Measurements from ENCODE around the gene CAMK2A.

The CAMK2A gene

DNA sequence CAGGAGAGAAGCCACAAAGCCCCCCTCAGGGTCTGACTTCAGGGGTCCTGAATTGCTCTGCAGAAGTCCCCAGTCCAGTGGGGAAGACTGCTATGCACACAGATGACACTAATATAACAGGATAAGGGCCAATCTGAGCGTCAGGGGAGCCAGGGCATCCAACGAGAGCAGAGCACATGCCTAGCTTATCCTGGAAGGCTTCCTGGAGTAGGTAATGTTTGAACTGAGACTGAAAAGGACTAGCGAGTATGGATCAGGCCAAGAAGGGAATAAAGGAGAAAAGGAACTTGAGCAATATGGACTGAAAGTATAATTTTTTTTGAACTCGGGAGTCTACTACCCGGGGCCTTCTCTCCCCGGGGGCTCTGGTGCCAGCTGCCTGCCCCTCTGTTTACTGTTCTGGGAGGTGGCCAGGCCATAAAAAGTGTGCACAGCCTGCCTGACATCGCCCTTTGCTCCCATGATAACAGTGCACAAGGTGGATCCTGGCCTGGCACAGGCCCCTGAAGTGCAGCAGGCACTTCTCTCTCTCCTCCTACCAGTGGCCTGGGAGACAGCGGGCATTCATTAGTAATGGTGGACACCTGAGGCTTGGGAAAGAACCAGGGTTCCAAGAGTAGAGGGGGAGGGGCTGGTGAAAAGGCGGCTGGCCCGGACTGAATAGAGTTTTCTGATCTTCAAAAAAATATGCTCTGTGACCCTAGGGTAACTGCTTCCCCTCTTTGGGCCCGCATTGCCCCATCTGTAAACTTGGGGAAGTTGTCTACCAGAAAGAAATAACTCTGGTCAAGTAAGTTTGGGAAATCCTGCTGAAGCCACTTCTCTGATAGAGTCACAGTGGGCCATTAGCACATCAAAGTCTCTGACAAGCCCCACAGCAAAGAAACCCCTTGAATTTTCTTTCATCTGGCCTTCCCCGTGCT, 104.3 kb downstream of the CAMK2A start:
- no peak for DNase-seq (ENCODE audit: low spot score)

DNA sequence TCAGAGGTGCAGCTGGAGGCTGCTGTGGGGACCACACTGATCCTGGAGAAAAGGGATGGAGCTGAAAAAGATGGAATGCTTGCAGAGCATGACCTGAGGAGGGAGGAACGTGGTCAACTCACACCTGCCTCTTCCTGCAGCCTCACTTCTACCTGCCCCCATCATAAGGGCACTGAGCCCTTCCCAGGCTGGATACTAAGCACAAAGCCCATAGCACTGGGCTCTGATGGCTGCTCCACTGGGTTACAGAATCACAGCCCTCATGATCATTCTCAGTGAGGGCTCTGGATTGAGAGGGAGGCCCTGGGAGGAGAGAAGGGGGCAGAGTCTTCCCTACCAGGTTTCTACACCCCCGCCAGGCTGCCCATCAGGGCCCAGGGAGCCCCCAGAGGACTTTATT, 105.6 kb downstream of the CAMK2A start:
- no peak for DNase-seq (ENCODE audit: low spot score)

DNA sequence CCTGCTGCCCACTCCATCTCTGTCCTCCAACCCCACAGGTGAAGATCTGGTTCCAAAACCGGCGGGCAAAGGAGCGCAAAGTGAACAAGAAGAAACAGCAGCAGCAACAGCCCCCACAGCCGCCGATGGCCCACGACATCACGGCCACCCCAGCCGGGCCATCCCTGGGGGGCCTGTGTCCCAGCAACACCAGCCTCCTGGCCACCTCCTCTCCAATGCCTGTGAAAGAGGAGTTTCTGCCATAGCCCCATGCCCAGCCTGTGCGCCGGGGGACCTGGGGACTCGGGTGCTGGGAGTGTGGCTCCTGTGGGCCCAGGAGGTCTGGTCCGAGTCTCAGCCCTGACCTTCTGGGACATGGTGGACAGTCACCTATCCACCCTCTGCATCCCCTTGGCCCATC, 106.1 kb downstream of the CAMK2A start:
- no peak for DNase-seq (ENCODE audit: low spot score)

DNA sequence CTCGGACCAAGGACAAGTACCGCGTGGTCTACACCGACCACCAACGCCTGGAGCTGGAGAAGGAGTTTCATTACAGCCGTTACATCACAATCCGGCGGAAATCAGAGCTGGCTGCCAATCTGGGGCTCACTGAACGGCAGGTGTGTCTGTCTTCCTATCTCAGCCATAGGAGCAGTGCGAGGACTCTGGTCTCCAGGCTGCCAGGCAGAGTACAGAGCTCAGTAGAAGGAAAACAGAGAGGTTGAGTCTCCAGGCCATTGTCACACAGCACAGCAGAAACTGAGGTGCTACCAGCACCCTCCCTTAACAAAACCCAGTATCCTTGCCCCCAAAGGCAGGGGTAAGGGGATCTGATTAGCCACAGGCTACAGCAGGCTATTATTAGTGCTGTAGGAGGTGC, 106.8 kb downstream of the CAMK2A start:
- DNase-seq (ENCODE audit: low spot score): no peak

DNA sequence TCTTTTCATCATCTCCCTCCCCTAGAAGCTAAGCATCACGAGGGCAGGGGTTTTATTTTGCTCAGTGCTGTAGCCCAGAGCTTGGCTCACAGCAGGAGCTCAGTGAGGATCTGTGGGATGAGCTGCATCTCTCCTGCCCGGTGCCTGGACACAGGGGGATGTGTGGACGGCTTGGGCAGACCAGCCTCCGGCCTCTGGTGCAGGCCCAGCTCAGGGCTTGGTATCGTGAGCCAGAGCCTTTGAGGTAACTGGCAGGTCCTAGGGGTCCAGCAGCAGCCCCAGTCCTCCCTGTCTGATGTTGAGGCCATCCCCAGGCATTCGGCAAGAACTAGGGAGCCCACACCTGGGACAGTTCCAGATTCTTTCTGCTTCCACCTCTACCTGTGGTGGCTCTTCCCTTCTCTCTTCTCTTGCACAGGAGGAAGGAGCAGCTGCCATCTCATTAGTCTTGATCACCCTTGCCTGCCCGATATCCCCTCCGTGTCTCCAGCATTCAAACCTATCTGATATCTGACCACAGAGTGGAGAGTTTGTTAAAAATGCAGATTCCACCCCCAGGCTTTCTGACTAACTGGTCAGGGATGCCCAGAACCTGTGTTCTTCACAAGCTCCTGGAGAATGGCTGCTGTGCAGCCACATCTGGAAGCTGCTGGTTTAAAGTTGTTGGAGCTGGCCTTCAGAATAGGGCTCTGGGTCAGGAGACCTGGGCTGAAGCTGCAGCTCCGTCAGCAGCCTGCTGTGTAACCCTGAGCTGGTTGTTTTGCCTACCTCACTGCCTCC, 107.6 kb downstream of the CAMK2A start:
- DNase-seq (ENCODE audit: low spot score): no peak

DNA sequence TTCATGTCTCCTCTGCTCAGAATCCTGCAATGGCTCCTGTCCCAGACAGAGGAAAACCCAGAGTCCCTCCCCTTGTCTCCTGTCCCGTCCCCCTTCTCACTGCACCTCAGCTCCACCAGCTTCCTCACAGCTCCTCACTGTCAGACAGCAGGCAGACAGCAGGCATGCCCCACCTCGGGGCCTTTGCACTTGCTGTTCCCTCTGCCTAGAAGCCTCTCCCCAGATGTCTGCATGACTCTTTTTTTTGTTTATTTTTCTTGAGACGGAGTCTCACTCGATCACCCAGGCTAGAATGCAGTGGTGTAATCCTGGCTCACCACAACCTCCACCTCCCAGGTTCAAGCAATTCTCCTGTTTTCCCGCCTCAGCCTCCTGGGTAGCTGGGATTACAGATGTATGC, 108.5 kb downstream of the CAMK2A start:
- DNase-seq (ENCODE audit: low spot score): no peak

DNA sequence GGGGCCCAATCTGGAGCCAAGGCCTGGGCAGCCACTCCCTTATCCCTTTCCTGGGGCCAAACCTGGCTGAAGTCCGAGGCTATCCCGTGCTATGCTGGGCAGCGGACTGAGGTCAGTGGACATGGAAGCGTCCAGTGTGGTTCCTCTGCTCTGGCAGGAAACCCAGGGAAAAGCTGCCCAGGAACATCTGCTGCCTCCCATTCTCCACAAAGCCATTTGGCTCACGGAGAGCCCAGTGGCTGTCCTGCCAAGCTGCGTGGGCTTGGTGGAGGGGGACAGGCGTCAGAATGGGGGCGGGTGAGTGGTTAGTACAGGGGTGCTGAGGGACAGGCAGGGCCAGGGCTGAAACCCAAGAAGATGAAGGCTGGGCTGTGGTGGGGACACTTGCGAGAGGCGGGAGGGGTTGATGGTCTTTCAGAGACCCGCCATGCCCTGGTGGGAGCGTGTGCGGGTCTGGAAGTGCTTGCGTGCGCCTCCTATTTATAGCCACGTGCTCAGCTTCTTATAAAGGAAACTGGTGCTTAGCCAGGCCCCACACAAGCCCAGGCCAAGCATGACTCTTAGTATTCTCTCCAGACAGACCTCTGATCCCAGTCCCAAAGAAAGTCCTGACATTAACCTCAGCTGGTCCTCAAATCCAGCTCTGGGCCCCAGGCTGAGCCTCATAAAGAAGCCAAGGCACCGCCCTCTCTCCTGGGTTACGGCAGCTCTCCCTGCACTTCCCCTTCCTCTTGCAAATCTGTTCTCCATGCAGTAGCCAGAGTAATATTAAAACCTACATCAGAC, 109.1 kb downstream of the CAMK2A start:
- peak; percentile 84 for DNase-seq (ENCODE audit: low spot score)

DNA sequence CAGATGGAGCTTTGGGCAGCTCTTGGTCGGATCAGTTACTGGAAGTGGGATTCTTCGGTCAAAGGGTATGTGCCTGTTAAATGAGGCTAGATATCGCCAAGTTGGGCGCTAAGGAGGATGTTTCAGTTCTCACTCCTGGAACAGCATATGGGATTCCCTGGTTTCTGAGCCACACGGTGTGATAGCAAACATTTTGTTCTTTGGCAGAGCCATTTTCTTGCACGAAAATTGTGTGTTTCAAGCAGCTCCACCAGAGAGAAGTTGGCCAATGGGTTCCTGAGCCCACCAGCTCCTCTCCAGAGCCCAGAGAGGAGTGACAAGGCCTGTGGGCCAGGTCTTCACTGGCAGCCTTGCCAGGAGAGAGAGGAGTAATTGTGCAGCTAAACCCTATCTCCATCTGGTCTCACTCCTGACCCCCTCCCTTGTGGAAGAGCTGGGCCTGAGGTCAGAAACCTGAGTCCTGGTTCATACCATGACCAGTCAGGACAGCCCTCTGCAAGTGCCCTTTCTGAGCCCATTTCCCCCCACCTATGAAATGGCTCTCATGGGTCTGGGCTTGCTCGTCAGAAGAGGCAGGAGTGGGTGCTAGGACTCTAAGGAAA, 110.5 kb downstream of the CAMK2A start:
- DNase-seq (ENCODE audit: low spot score): no peak

DNA sequence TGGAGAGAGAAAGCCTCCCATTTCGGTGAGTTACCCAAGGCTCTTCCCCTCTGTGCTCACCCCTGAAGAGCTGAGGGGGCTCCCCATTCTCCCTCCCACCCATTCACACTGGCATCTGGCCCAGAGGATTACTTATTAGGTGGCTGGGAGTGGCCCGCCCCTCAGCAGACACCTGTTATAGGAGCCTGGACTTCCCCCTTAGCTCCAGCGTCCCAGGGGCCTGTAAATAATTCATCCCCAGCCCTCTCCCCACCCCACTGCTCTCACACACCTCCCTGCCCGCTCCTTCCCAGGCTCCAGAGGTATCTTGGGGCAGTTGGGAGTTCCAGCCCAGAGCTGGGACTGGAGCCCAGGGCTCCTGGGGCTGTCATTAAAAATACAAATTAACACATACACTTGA, 111.3 kb downstream of the CAMK2A start:
- DNase-seq (ENCODE audit: low spot score): no peak

DNA sequence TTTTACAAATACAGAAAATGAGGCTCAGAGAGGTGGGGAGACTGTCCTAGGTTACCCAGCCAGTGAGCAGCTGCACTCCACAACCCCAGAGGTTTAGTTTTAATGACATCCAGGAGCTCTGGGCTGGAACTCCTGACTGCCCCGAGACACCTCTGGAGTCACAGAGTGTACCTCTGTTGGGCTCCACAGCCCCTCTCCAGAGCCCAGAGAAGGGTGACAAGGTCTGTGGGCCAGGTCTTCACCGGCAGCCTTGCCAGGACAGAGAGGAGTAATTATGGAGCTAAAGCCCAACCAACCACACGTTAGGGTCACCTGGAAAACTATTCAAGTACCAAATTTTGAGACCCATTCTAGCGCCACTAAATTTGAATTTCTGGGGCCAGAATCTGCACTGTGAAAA, 111.9 kb downstream of the CAMK2A start:
- no peak for DNase-seq (ENCODE audit: low spot score)

DNA sequence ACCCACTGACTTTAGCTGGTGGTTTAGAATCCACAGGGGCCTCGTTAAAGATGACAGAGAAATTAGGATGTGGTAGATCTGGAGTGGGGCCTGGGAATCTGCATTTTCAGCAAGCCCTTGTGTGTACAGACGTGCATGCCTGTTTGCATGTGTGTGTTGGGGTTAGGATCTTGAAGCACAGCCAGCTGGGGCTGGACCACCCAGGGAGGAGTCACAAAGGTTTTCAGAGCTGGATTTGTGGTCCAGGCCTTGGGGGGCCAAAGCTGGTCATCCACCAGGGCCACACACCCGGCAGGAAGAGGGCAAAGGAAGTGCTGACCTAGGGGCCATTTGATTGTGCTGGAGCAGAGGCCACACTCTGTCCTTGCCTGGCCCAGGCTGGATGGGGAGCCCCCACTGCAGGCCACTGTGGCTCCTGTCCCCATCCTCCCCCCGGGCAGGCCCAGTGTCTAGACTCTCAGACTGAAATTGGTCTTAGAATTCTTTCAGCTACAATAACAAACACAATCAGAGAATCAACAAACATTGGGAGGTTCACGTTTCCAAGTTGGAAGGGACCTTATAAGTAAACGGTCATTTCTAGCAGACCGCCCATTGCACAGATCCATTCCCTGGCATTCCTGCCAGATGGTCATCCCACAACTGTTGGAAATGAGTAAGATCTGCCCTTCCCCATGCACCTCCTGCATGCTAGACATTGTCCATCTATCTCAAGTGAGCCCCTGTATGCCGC, 112.7 kb downstream of the CAMK2A start:
- no peak for DNase-seq (ENCODE audit: low spot score)

DNA sequence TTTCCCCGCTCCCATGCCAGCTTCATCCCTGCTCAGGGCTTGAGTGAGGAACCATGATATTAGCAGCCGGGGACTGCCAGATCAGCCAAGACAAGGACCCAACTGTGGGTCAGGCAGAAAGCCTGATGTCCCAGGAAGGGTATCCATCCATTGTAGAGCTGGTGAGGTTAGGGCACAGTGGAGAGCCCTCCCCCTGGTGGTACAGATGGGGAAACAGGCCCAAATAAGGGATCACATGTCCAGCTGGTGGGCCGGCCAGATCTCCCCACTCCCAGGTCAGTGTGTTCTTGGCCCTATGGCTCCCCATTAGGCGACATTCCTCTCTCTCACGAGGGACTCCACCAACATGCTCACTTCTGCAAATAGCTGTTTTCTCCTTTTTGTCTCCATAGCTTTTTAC, 114.0 kb downstream of the CAMK2A start:
- no peak for DNase-seq (ENCODE audit: low spot score)

DNA sequence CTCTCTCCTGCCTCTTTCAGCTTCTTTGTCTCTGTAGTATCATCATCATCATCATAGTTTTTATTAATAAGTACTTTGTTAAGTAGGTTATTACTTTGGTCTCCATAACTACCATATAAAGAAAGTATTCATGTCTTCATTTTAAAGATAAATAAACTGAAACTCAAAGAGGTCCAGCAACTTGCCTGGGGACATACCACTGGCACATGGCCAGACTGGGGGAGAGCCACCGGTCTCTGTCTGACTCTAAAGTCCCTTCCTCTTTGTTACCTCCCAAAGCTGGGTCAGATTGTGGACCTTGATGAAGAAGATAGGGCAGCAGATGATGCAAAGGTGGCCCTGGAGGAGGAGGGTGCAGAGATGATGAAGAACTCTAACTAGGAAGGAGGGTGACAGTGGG, 114.5 kb downstream of the CAMK2A start:
- no peak for DNase-seq (ENCODE audit: low spot score)

DNA sequence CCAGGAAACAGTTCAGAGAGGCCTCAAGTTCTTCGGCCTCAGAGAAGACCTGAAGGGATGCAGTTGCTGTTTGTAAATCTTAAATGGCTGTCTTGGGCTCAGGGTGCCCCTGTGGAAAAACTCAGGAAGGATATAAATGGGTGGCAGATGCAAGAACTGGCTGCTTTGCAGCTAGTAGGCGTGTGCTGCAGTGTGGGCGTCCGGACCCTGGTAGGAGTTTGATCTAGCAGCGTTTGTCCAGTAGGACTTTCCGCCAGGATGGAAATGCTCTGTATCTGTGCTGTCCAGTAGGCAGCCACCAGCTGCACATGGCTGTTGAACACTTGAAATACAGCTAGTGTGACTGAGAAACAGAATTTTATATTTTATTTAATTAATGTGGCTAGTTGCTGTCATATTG, 115.3 kb downstream of the CAMK2A start:
- DNase-seq (ENCODE audit: low spot score): no peak

DNA sequence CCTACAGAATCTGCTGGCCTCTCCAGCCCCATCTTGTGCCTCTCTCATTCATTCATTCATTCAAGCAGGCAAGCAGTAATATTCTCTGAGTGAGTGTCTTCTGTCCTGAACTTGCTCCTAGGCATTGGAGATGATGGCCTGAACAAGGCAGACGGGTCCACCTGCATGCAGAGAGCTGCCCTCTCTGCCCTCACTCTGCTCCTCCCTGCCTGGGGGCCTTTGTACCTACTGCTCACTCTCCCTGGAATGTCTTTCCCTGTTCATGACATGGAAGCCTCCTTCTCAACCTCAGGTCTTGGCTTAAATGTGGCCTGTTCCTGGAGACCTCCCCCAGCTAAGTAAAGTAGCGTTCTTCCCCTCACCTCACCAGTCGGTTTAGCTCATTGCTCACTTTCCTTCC, 116.4 kb downstream of the CAMK2A start:
- DNase-seq (ENCODE audit: low spot score): no peak

DNA sequence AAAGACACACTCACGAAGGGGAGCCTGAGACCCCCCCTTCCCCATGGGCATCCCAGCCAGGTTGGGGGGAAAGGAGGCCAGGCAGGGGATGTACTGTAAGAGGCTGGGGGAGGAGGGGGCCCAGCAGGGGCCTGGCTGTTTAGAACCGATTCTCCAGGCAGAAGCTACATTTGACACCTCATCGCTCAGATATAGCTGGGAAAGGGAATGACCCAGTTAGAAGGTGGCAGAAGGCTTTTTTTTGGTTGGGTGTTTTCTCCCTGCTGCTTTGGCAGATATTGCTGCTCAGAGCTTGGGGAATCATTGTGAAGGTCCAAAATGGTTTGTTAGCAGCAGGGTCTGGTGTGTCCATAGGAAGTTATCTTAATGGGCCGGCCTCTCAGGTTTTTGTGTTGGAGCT, 117.0 kb downstream of the CAMK2A start:
- no peak for DNase-seq (ENCODE audit: low spot score)

DNA sequence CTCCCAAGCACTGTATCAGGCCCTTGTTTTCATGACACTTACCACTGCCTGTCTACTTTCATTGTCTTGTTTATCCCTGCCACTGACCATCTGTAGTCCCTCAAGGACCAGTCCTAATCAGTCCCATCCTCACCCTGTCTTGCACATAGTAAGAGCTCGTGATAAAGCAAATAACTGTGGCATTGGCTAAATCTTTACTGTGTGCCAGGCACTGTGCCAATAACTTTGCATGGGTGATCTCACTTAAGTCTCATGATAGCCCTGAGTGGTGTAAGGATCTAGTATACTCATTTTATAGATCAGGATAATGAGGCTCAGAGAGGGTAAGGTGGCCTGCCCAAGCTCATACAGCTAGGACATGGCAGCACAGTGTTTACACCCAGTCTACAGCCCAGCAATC, 117.4 kb downstream of the CAMK2A start:
- no peak for DNase-seq (ENCODE audit: low spot score)
